Ovary (tissue), 3 donors: ENCODE data around the gene CCR6.

ENCODE experiments used
- CTCF ChIP-seq, 3 donors: fragments of 450-650 bp in 2 of 3; fragments of 200-600 bp in 1 of 3; IDR thresholded peaks; one replicate each; pipeline versions ENCODE4 v1.5.1 to v1.8.0; 2016 to 2022; ENCODE audit warnings: antibody characterized with exemption in 3 of 3, mild to moderate bottlenecking in 1 of 3
- EP300 ChIP-seq: sonication (generic); formaldehyde crosslinking; IDR thresholded peaks from one replicate; pipeline ENCODE4 v1.6.1; 2017; ENCODE audit warnings: antibody characterized with exemption
- POLR2A ChIP-seq: fragments of 450-650 bp; IDR thresholded peaks from one replicate; pipeline ENCODE4 v1.6.1; 2017; ENCODE audit warnings: antibody characterized with exemption, mild to moderate bottlenecking, moderate library complexity
- donor health status: DM: no; HTN: no; CAD: no.

- TF ChIP-seq CTCF (IDR thresholded peaks at IDR 0.05) = no peak
- TF ChIP-seq EP300 = no peak
- no peak for TF ChIP-seq POLR2A
These were observed 30.1 kb upstream of the CCR6 start for GRCh38 chr6:167092672-167093339.
